NT2/D1 (cell line): ENCODE measurements around the gene INO80E.

Source experiments
- SUZ12 ChIP-seq: IDR thresholded peaks from 2 replicates; pipeline ENCODE4 v1.6.1; 2011; ENCODE audit not compliant: insufficient read length, insufficient read depth; ENCODE audit errors: extremely low read depth
- YY1 ChIP-seq: IDR thresholded peaks from 2 replicates; pipeline ENCODE4 v1.6.1; 2011; ENCODE audit not compliant: insufficient read length, insufficient read depth

DNA sequence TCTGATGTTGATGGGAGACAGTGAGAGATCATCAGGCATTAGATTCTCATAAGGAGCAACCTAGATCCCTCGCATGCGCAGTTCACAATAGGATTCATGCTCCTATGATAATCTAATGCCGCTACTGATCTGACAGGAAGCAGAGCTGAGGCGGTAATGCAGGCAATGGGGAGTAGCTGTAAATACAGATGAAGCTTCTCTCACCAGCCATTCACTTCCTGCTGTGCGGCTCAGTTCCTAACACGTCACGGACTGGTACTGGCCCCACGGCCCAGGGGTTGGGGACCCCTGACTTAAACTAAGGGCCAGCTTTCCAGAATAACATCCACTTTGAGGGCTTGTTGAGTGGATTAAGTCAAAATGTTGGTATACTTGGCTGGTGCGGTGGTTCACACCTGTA, 36.7 kb upstream of the INO80E start:
- TF ChIP-seq SUZ12 (no peak), YY1 (no peak)
